ENCODE data around the gene KRTAP15-1.

DNA sequence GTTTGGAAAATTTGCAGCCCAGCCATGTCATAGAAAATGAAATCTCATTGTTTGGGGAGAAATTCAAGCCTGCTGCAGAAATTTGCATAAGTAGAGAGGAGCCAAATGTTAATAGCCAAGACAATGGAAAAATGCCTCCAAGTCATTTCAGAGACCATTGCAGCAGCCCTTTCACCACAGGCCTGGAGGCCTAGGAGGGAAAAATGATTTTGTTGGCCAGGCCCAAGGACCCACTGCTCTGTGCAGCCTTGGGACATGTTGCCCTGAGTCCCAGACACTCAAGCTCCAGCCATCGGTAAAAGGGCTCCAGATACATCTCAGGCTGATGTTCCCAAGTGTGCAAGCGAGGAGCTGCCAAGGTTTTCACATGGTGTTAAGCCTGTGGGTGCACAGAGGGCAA, 46.1 kb downstream of the KRTAP15-1 start:
- no peak for TF ChIP-seq CTCF (IDR thresholded peaks at IDR 0.05)
- TF ChIP-seq POLR2A (IDR thresholded peaks at IDR 0.05): no peak

Data from uterus (tissue), 2 donors.